ENCODE data around the gene PKD1L1. TPM values are rescaled to one million over a fixed set of nuclear protein-coding genes. Genes with fewer than 3 reads are reported as not detected.

The PKD1L1 gene
- total and polyA plus RNA-seq, 2 experiments from 2014 or later = 0.15 to 0.54 TPM

DNA sequence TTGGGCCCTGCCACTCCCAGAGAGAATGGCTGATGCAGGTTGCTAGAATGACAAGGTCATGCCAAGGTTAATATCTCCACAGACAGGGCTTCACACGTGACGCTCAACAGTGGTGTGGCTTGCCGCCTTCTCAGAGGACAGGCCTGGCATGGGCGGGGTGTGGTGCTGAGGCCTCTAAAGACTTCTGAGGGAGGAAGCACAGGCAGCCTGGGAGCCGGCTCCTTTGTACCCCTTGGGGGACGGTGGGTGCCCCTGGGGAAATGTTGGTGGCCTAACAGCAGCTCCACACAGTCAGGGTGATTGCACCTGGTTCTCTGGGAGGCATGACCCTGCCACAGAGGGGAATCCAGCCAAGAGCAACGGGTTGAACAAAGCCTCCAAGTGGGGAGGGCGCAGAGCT is 115.1 kb downstream of the PKD1L1 start:
- H3K4me3 ChIP-seq = no peak overlapping the region
- no peak for DNase-seq (ENCODE audit: low read depth in 1 of 2, low spot score in 1 of 2)

DNA sequence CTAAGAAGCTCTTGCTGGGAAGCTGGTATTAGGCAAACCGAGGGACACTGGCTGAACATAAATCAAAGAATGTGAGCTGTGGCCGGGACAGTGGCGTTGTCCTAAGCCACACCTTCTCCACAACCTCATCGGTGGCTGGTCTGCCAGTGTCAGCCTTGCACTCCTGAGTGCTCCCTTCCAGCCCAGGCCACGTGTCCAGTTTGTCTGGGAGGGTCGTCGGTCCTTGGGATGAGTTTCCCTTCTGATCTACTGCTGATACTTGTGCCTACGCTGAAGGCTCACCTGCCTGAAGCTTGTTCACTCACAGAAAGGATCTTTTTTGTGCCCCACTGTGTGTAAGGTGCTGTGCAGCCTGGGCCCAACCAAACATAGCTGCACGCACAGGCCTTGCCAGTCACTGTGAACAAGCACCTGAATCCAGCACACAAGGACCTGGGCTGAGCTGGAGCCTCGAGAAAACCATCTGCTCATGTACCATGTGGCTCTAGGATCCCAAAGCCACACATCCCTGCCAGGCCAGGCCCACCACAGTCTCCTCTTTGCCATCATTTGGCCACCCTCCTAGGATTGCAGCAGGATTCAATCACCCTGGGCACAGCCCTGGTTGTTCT is 116.1 kb downstream of the PKD1L1 start:
- DNase-seq (ENCODE audit: low read depth in 1 of 2, low spot score in 1 of 2) = no peak
- no peaks in the 10 kb centered on the region for H3K27me3 ChIP-seq
- H3K27ac ChIP-seq = no peak overlapping the region
- H3K9me3 ChIP-seq (ENCODE audit: low read depth) = no peaks in the 10 kb centered on the region
- TF ChIP-seq, protein P1, sequence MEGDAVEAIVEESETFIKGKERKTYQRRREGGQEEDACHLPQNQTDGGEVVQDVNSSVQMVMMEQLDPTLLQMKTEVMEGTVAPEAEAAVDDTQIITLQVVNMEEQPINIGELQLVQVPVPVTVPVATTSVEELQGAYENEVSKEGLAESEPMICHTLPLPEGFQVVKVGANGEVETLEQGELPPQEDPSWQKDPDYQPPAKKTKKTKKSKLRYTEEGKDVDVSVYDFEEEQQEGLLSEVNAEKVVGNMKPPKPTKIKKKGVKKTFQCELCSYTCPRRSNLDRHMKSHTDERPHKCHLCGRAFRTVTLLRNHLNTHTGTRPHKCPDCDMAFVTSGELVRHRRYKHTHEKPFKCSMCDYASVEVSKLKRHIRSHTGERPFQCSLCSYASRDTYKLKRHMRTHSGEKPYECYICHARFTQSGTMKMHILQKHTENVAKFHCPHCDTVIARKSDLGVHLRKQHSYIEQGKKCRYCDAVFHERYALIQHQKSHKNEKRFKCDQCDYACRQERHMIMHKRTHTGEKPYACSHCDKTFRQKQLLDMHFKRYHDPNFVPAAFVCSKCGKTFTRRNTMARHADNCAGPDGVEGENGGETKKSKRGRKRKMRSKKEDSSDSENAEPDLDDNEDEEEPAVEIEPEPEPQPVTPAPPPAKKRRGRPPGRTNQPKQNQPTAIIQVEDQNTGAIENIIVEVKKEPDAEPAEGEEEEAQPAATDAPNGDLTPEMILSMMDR (IDR thresholded peaks at IDR 0.05; ENCODE audit: low read depth, low read length) = no peak
- H3K36me3 ChIP-seq = no peaks in the 10 kb centered on the region
- H3K4me3 ChIP-seq = no peak overlapping the region
- no peaks in the 10 kb centered on the region for H3K4me1 ChIP-seq (ENCODE audit: low read depth)

More for the DNA sequence above, 115.1 kb downstream of the PKD1L1 start:
- no peaks in the 10 kb centered on the region for H3K9me3 ChIP-seq (ENCODE audit: low read depth)
- no peaks in the 10 kb centered on the region for H3K36me3 ChIP-seq
- H3K27me3 ChIP-seq = no peaks in the 10 kb centered on the region
- H3K4me1 ChIP-seq (ENCODE audit: low read depth) = no peaks in the 10 kb centered on the region
- TF ChIP-seq, protein P1 (IDR thresholded peaks at IDR 0.05; ENCODE audit: low read depth, low read length) = no peak
- no peak overlapping the region for H3K27ac ChIP-seq

DNA sequence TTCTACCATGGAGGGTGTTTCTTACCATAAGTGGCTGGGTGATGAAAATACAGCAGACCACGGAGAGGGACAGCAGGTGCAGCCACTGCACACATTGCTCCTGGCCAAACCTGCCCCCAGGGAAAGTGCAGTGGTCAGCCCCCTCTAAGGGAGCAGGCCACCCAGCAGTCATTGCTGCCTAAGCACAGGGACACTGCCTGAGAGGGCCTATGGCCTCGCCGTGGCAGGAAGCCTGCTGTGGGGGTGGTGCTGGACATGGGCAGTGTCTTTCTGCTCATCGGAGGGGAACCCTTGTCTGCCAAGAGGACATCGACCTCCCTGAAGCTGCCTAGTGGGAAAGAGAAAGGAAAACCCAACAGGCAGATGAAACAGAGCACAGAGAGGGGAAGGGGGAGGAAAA is 118.3 kb downstream of the PKD1L1 start:
- H3K4me3 ChIP-seq = no peak overlapping the region
- H3K27ac ChIP-seq = no peak overlapping the region
- no peaks in the 10 kb centered on the region for H3K36me3 ChIP-seq
- H3K27me3 ChIP-seq = no peaks in the 10 kb centered on the region
- DNase-seq (ENCODE audit: low read depth in 1 of 2, low spot score in 1 of 2) = no peak
- H3K9me3 ChIP-seq (ENCODE audit: low read depth) = no peaks in the 10 kb centered on the region
- H3K4me1 ChIP-seq (ENCODE audit: low read depth) = no peaks in the 10 kb centered on the region
- TF ChIP-seq, protein P1 (IDR thresholded peaks at IDR 0.05; ENCODE audit: low read depth, low read length) = no peak

DNA sequence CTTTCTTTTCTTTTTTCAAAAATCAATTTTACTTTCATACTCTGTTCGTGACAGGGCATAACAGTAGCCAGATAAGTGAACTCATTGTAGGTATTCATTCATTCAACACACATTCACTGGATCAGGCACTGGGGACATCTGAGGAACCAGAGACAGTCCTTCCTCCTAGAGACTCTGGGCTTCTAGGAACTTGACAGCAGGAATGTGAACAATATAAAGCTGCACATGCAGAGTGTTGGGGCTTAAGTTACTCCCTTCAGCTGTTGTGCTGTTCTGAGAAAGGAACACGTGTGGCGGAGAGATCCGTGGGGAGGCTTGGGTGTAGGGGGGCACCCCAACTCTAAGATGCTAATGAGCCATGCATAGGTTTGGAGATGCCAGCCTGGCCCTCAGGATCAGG is 120.4 kb downstream of the PKD1L1 start:
- no peaks in the 10 kb centered on the region for H3K9me3 ChIP-seq (ENCODE audit: low read depth)
- DNase-seq (ENCODE audit: low read depth in 1 of 2, low spot score in 1 of 2) = no peak

DNA sequence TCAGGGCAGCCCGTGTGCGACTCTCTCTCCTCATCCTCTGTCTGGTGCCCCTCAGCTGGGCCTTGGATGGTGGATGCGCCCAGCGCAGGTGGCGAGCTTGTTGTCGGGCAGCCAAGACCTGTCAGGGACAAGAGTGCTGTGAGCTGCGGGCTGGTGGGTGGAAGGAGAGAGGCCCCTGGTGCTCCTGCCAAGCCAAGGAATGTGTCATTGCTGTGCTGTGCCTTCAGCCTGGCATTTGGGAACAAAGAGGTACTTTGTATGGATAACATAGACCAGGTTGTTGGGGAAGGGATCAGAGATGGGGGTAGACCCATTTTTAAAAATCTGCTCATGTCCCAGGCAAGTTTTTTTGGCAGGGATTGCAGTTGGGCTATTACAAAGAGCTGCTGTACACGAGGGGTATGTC is 120.9 kb downstream of the PKD1L1 start:
- DNase-seq (ENCODE audit: low read depth in 1 of 2, low spot score in 1 of 2) = no peak
- H3K9me3 ChIP-seq (ENCODE audit: low read depth) = no peaks in the 10 kb centered on the region
- no peak overlapping the region for H3K27ac ChIP-seq
- H3K4me3 ChIP-seq = no peak overlapping the region
- no peaks in the 10 kb centered on the region for H3K36me3 ChIP-seq
- TF ChIP-seq, protein P1 (IDR thresholded peaks at IDR 0.05; ENCODE audit: low read depth, low read length) = no peak
- H3K4me1 ChIP-seq (ENCODE audit: low read depth) = no peaks in the 10 kb centered on the region
- H3K27me3 ChIP-seq = no peaks in the 10 kb centered on the region

More for the DNA sequence above, 120.4 kb downstream of the PKD1L1 start:
- no peaks in the 10 kb centered on the region for H3K36me3 ChIP-seq
- no peak overlapping the region for H3K4me3 ChIP-seq
- H3K27ac ChIP-seq = no peak overlapping the region
- H3K27me3 ChIP-seq = no peaks in the 10 kb centered on the region
- TF ChIP-seq, protein P1 (IDR thresholded peaks at IDR 0.05; ENCODE audit: low read depth, low read length) = no peak
- no peaks in the 10 kb centered on the region for H3K4me1 ChIP-seq (ENCODE audit: low read depth)
